GM18907 (cell line): Measurements from ENCODE around the gene CSTF1.
A peak's percentile ranks its signal among the peaks of the same experiment; 100 is the strongest.
"Not testable (repeated sequence)": the region's sequence is repeated elsewhere in the genome, so short reads cannot be mapped to it uniquely, and the experiment has no call there.

Source experiments
- ATAC-seq: cut with Tn5 transposase; IDR thresholded peaks from one replicate; pipeline ENCODE4 v1.9.1; 2021; ENCODE audit warnings: mild to moderate bottlenecking, moderate library complexity; ENCODE audit not compliant: unreplicated experiment

CSTF1 gene

DNA sequence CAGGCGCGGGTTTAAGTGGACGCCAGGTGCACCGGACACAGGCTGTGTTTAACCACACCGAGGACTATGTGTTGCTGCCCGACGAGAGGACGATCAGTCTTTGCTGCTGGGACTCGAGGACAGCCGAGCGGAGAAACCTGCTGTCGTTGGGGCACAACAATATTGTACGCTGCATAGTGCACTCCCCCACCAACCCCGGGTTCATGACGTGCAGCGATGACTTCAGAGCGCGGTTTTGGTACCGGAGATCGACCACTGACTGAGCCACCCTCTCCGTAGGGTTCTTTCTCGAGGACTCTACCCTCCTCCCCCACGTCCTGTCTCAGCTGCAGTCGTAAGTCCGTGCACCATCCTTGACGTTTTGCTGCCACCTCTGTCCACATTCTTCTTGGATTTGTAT is 11.0 kb downstream of the CSTF1 start:
- ATAC-seq, result no peak

- not testable (repeated sequence) for ATAC-seq
These were observed 12.9 kb downstream of the CSTF1 start for GRCh38 chr20:56405356-56405755.

DNA sequence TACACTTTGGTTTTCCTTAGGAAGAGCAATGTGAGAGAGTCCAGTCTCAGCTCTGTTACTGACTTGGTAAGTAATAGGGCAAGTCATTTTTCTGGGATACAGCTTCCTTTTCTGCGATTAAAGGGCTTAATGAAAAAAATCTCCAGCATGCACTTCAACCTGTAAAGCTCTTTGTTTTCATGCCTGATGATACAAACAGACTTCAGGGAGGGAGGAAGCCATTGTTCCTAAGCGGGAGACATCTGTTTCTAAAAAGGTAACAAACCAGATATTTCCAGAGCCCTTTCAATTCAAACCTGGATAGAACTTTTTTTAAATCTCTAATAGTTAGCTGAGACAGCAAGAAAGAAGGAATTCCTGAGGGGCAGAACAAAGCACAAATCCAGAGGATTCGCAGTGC is 14.5 kb downstream of the CSTF1 start:
- no peak for ATAC-seq

GRCh38 chr20:56409521-56409920 is 17.1 kb downstream of the CSTF1 start:
- ATAC-seq, result no peak

DNA sequence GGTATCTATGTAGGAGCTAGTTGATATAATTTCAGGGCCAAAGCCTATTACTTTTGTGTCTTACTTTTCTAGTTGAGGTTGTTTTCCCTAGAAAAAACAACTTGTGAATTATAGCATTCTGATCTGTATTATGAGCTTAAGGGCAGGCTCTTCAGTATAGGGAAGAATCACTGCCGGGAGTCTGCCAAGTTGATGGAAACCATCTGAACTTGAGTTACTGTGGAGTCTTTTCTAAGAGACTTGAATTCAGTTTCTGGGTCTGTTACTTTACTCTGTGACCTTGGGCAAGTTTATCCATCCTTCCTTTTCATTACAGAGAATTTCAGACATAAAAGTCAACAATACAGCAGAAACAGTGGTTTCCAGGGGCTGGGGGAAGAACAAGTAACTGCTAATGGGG is 17.5 kb downstream of the CSTF1 start:
- no peak for ATAC-seq

DNA sequence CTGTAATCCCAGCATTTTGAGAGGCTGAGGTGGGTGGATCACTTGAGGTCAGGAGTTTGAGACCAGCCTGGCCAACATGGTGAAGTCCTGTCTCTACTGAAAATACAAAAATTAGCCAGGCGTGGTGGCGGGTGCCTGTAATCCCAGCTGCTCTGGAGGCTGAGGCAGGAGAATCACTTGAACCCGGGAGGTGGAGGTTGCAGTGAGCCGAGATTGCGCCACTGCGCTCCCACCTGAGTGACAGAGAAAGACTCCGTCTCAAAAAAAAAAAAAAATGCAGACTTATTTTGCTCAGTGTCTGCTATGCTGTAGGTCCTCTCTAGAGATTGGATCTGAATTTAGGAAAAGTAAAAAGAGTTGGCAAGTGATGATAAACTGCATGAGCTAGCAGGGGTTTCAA is 18.8 kb downstream of the CSTF1 start:
- not testable (repeated sequence) for ATAC-seq

DNA sequence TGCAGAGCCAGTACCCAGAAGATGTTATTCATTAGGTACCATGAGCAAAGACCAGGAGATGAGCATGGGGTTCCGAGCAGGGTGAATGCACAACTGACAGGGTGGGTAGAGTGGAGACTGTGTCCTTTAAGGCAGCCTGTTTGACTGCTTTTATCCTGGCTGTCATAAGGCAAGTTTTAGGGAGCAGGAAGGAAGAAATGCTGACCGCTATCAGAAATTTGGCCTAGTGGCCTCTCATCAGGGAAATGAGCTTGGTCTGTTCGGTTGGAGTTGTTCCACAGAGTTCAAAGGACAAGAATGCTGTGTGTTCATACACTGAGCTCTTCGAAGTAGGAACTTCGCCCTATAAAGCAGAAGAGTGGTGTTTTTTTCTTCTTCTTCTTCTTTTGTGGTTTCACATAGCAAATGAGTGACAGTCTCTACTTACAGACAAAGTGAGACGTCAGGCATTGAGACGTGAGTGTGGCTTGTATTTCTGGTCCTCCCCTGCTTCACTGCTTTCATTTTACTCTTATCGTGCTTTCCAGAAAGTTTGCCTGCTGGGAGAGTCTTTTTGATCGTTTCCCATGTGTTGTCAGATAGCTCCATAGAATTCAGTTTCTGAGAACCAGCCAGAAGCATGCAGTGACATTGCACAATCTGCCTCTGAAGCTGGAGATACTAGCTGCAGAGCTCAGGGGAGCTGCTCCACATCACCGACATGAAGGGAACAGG is 19.5 kb downstream of the CSTF1 start, which contains the start of gene CASS4:
Gene CASS4 (plus strand): TSS at position 502 of the 714 bp plus-strand sequence. CDS start 199 bp downstream, at position 701.
- peak; percentile 74 for ATAC-seq

- no peak for ATAC-seq
These were observed 20.0 kb downstream of the CSTF1 start for GRCh38 chr20:56412473-56412790.

DNA sequence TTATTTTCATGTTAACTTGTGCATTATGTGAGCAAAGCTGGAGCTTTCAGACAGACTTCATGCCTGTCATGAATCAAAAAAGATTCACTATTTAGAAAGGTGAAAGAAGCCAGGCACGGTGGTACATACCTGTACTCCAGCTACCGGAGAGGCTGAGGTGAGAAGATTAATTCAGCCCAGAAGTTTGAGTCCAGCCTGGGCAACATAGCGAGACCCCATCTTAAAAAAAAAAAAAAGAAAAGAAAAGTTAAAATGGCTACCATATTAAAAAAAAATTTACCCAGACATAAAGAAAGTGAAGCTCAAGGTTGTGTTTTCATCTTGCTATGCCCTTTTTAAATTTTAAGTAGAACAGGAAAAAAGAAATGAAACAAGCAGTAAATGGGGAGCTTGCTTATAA is 20.5 kb downstream of the CSTF1 start:
- ATAC-seq, result no peak

GRCh38 chr20:56414842-56415765 is 22.7 kb downstream of the CSTF1 start:
- ATAC-seq, result no peak

GRCh38 chr20:56417402-56417801 is 25.0 kb downstream of the CSTF1 start:
- ATAC-seq, result no peak

DNA sequence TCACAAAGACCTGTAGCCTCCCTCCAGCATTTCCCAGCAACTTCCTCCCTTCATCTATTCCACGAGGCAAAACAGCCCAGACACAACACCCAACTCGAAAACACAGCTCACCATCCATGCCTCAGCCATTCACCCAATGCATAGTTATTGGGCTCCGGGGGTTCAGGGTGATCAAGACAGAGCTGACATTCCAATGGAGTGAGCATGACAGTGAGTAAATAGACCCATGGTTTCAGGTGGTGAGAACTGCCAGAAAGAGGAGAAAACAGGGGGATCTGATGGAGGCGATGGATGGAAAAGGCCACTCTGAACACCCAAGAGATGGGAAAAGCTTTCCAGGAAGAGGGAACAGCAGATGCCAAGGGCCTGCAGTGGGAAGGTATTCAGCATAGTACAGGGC is 25.5 kb downstream of the CSTF1 start:
- ATAC-seq, result no peak

DNA sequence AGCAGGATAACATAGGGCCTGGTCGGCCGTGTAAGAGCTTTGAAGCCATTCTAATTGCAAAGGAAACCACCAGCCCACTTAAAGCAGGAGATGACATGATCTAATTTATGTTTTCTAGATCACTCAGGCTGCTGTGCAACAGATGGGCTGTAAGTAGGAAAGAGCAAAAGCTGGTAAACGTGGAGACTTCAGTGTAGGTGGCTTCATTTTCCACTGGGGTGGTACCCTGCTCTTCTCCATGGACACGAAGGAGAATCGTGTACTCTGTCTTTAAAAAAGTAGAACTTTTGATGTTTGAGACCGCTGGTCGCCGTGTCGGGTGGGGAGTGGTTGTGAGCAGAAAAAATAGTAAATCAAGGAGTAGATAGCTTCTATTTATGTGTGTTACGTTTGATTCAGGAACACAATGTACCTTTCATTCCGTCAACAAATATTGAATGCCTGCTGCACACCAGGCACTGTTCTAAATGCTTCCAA is 26.0 kb downstream of the CSTF1 start:
- no peak for ATAC-seq

- no peak for ATAC-seq
These were observed 27.6 kb downstream of the CSTF1 start for GRCh38 chr20:56420028-56420427.

GRCh38 chr20:56420940-56421688 is 28.7 kb downstream of the CSTF1 start:
- no peak for ATAC-seq

DNA sequence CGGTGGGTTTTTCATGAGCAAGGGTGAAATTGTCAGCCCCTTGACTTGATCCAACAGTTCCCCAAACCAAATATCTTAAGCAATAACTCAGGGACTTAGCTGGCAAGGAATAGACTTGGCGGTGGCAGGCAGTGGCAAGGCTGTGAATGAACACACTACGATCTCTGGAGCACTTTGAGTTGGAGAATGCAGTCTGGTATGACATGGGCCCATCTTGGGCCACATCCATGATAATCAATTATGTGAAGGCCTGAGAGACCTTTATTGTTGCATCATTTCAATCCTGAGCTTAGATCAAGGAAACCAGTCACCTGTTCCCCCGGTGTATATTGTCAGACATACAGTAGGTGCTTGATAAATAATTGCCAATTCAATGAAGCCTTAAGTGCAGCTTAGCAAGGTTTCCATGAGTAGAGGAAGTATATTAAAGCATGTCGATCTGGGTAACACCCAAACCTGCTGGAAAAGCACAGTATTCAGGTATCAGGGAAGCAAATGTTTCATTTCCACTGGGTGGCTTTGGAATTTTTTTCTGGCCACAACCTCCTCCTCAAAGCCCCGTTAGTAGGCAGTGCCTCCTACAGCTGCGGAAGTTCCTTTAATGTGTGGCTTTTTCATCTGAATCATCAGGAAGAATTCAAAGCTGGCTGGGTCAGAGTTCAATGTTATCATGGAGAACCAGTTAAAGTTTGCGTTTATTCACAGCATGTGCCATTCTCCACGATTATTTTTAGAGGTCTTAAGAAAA is 29.8 kb downstream of the CSTF1 start:
- no peak for ATAC-seq

DNA sequence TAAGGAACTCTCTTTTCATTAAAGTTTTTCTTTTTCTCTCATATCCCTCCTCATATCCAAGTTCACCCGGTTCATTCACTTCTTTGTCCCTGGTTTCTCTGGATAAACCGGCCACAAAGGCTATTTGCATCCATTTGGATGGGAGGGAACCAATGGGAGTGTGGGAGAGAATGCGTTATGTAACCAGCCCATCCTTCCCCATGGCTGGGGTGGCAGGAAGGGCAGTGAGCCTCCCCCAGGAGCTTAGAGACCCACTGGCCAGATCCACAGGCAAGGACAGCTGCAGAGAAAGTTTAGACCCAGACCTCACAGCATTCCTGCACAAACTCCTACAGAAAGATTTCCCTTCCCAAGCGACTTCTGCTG is 30.4 kb downstream of the CSTF1 start:
- ATAC-seq, result no peak

DNA sequence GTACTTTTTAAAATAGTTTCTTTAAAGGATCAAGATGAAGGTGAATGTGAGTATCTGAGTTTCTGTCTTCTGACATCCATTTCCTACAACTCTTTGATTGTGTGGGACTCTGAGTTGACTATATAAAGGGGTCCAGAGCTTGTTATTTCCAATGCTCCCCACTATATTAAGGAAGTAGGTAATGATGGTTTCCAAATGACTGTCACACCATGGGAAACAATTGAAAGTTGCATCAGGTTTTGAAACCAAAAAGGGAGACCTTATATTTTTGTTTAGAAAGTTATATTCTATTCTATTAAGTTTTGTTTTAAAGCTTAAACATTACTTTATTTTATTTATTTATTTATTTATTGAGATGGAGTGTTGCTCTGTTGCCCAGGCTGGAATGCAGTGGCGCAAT is 30.8 kb downstream of the CSTF1 start:
- ATAC-seq, result no peak

DNA sequence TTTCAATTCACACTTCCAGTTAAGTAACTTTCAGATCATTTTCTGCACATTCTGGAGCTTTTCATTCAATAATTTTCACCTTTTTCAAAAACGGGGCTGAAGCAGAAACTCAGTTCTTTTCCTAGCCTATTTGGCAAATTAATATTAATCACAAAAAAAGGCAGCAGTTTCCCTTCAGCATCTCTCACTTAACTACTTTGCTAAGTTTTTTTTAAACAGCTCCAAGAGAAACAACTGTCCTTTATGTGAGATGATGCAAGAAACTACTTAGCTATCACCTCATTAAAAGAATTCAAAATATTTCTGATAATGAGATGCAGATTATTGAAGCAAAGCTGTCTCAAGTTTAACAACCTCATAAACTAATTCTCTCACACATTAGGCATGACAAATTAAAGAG is 31.4 kb downstream of the CSTF1 start:
- no peak for ATAC-seq

DNA sequence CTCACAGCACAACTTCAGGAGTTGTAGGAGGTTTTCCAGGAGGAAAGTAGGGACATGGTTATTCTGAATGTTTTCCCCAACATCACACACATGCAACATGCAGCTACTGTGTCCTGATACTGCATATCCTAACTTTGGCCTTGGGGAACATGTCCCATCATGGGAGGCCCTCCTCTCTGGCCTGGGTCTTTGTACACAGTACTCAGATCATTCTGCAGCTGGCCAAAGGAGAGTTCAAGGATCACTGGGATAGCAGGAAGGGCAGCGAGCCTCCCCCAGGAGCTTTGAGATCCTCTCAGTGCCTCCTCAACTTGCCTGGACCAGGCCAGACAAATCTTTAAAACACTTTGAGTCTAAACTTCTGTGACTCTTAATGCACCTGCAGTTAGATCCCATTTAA is 32.5 kb downstream of the CSTF1 start:
- ATAC-seq, result no peak

- ATAC-seq, result no peak
These were observed 33.6 kb downstream of the CSTF1 start for GRCh38 chr20:56426026-56426425.
